KMS-11 (cell line): ENCODE measurements around the gene CNIH4.
A peak's percentile ranks its signal among the peaks of the same experiment; 100 is the strongest.
"Not testable (repeated sequence)": the region's sequence is repeated elsewhere in the genome, so short reads cannot be mapped to it uniquely, and the experiment has no call there.

ENCODE experiments used
- H2AFZ ChIP-seq: fragments of 200-600 bp; sonication (generic); 2 replicates; pipeline ENCODE4 v1.6.1; 2016; ENCODE audit warnings: antibody characterized with exemption, mixed run types, low read depth
- H3K27ac ChIP-seq: fragments of 200-600 bp; sonication (generic); 2 replicates; pipeline ENCODE4 v1.6.1; 2016; ENCODE audit warnings: mild to moderate bottlenecking, mixed run types
- H3K27me3 ChIP-seq: fragments of 200-600 bp; sonication (generic); 2 replicates; pipeline ENCODE4 v1.6.1; 2017; ENCODE audit warnings: mild to moderate bottlenecking, low read depth, mixed run types, moderate library complexity; ENCODE audit not compliant: insufficient read depth
- H3K36me3 ChIP-seq: fragments of 200-600 bp; sonication (generic); 2 replicates; pipeline ENCODE4 v1.6.1; 2017; ENCODE audit warnings: mild to moderate bottlenecking, mixed run types; ENCODE audit not compliant: insufficient read depth
- H3K4me1 ChIP-seq: fragments of 200-600 bp; sonication (generic); 2 replicates; pipeline ENCODE4 v1.6.1; 2016; ENCODE audit warnings: mild to moderate bottlenecking, low read depth, mixed run types; ENCODE audit not compliant: poor library complexity, severe bottlenecking
- H3K4me2 ChIP-seq: fragments of 200-600 bp; sonication (generic); 2 replicates; pipeline ENCODE4 v1.7.0; 2016; ENCODE audit warnings: mild to moderate bottlenecking, mixed run types
- H3K4me3 ChIP-seq: fragments of 200-600 bp; sonication (generic); IDR thresholded peaks from 2 replicates; pipeline ENCODE4 v1.6.1; 2017; ENCODE audit warnings: low read depth, low read length, mixed read lengths; ENCODE audit not compliant: insufficient read depth
- H3K79me2 ChIP-seq: fragments of 200-600 bp; sonication (generic); 2 replicates; pipeline ENCODE4 v1.6.1; 2016; ENCODE audit warnings: low read depth, mixed run types; ENCODE audit not compliant: insufficient read depth
- H3K9ac ChIP-seq: fragments of 200-600 bp; sonication (generic); 2 replicates; pipeline ENCODE4 v1.6.1; 2016; ENCODE audit warnings: mild to moderate bottlenecking, mixed run types
- H4K20me1 ChIP-seq: fragments of 200-600 bp; sonication (generic); 2 replicates; pipeline ENCODE4 v1.6.1; 2016; ENCODE audit warnings: mild to moderate bottlenecking, mixed run types; ENCODE audit not compliant: insufficient read depth
- TF ChIP-seq, protein P1 (sequence below): fragments of 200-600 bp; sonication (generic); conservative IDR thresholded peaks from 2 replicates; pipeline ENCODE4 v1.6.1; 2017; ENCODE audit warnings: low read depth, mild to moderate bottlenecking, antibody characterized with exemption, low read length, moderate library complexity, mixed read lengths

CNIH4 gene

DNA sequence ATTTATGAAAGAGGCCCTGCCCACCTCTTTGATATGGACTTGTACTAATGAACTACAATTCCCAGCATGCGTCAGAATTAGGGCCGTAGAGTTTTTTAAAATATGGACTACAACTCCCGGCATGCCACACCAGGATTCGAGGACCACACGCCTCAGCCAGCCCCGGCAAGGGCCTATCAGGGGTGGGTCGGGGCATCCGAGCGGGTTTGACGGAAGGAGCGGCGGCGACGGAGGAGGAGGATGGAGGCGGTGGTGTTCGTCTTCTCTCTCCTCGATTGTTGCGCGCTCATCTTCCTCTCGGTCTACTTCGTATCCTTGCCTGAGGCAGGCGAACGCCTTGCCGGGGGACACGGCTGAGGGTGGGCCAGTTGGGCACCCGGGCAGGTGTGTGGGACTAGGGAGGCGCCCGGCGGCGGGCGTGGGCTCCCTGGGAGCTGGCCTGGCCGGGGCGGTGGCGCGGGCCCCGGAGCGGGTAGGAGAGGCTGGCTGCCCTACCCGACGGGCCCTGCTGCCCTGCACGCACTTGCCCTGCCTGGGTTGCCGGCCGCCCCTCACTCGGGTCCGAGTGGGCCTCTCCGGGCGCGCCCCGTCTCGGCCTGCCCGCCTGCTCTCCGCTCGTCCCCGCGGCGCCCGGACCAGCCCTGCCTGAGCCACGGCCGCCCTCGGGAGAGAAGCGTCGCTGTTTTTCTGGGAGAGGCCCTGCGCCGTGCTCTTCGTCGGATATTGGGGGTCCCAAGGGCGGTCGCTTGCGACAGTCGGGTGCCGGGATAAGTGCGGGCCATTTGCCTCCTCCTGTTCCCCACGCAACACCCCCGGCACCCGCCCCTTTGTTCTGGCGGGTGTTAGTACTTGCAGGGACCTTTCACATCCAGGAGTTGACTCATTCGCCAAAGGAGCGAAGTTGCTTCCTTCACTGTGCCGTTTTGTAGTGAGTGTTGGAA lies at the start of gene CNIH4:
Gene CNIH4 (plus strand): TSS at position 195 of the 941 bp plus-strand sequence. CDS start 46 bp downstream, at position 241.
- Histone ChIP-seq H4K20me1 (no peaks in the 10 kb centered on the region), H3K27ac (no peak within 1 kb of the TSS), H3K36me3 (no peaks in the 10 kb centered on the region), H3K4me2 (peak within 1 kb of the TSS; percentile 91), H3K79me2 (peaks cover 26% of the 10 kb centered on the region; the same call in 1 of the 2 replicates), H3K4me3 (peak within 1 kb of the TSS; percentile 97), H3K27me3 (no peaks in the 10 kb centered on the region), H3K4me1 (peaks cover 18% of the 10 kb centered on the region), H3K9ac (peak within 1 kb of the TSS; percentile 17; the same call in 1 of the 2 replicates), H2AFZ (peak within 1 kb of the TSS; percentile 83)
- TF ChIP-seq, protein P1, sequence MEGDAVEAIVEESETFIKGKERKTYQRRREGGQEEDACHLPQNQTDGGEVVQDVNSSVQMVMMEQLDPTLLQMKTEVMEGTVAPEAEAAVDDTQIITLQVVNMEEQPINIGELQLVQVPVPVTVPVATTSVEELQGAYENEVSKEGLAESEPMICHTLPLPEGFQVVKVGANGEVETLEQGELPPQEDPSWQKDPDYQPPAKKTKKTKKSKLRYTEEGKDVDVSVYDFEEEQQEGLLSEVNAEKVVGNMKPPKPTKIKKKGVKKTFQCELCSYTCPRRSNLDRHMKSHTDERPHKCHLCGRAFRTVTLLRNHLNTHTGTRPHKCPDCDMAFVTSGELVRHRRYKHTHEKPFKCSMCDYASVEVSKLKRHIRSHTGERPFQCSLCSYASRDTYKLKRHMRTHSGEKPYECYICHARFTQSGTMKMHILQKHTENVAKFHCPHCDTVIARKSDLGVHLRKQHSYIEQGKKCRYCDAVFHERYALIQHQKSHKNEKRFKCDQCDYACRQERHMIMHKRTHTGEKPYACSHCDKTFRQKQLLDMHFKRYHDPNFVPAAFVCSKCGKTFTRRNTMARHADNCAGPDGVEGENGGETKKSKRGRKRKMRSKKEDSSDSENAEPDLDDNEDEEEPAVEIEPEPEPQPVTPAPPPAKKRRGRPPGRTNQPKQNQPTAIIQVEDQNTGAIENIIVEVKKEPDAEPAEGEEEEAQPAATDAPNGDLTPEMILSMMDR: no peak

- Histone ChIP-seq H3K36me3 (peaks cover 4% of the 10 kb centered on the region; the same call in 1 of the 2 replicates), H2AFZ (no peak overlapping the region), H3K27me3 (no peaks in the 10 kb centered on the region), H3K4me1 (no peaks in the 10 kb centered on the region), H3K27ac (no peak overlapping the region), H4K20me1 (no peaks in the 10 kb centered on the region), H3K79me2 (no peaks in the 10 kb centered on the region), H3K9ac (no peak overlapping the region), H3K4me3 (no peak overlapping the region), H3K4me2 (no peak overlapping the region)
- TF ChIP-seq, protein P1: no peak
Observed at GRCh38 chr1:224308064-224308463, 48.6 kb upstream of the CNIH4 start.

DNA sequence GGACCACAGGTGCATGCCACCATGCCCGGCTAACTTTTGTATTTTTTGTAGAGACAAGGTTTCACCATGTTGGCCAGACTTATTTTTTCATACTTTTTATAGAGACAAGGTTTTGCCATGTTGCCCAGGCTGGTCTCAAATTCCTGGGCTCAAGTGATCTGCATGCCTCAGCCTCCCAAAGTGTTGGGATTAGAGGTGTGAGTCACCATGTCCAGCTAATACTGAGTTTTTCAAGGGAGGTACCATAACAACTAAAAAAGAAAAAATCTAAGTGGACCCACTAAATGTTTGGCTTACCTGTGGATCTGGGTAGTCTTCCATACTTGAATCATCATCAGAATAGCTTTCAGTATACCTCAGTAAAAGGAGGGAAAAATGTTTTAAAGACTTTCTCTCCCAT lies 45.2 kb upstream of the CNIH4 start:
- not testable (repeated sequence) for H3K36me3 ChIP-seq, H3K79me2 ChIP-seq, H3K4me3 ChIP-seq, H4K20me1 ChIP-seq, H3K27me3 ChIP-seq, H2AFZ ChIP-seq, H3K4me2 ChIP-seq, H3K9ac ChIP-seq, H3K4me1 ChIP-seq, H3K27ac ChIP-seq

DNA sequence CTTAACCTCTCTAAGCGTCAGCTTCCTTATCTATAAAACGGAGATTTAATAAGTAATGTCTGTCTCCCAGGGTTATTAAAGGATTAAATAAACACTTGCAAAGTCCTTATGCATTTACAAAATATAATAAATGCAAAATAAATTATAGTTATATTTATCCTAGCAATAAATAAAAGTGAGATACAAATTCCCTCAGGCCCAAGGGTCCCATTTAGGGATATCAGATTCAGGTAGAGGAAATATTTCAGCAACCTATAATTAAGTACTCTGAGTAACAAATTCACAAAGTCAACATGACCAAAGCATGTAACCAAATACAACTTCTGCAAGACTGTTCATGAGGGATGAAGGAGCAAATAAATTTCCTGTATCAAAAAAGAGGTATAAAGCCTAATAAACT lies 44.7 kb upstream of the CNIH4 start:
- no peak overlapping the region for H3K4me3 ChIP-seq
- H3K36me3 ChIP-seq: peaks cover 4% of the 10 kb centered on the region; the same call in 1 of the 2 replicates
- H3K27me3 ChIP-seq: no peaks in the 10 kb centered on the region
- H2AFZ ChIP-seq: no peak overlapping the region
- no peak overlapping the region for H3K4me2 ChIP-seq
- no peaks in the 10 kb centered on the region; the same call in 1 of the 2 replicates for H4K20me1 ChIP-seq
- TF ChIP-seq, protein P1: no peak
- H3K4me1 ChIP-seq: no peaks in the 10 kb centered on the region
- no peak overlapping the region for H3K27ac ChIP-seq
- no peaks in the 10 kb centered on the region for H3K79me2 ChIP-seq
- H3K9ac ChIP-seq: no peak overlapping the region
